CD1c-positive myeloid dendritic cell (primary cell): ENCODE measurements around the gene OR8B4.
"Not testable (repeated sequence)": the region's sequence is repeated elsewhere in the genome, so short reads cannot be mapped to it uniquely, and the experiment has no call there.

Experiments used
- DNase-seq: peaks from one replicate; pipeline ENCODE4 v3.0.0-alpha.2; 2016; ENCODE audit errors: extremely low spot score

OR8B4 gene

DNA sequence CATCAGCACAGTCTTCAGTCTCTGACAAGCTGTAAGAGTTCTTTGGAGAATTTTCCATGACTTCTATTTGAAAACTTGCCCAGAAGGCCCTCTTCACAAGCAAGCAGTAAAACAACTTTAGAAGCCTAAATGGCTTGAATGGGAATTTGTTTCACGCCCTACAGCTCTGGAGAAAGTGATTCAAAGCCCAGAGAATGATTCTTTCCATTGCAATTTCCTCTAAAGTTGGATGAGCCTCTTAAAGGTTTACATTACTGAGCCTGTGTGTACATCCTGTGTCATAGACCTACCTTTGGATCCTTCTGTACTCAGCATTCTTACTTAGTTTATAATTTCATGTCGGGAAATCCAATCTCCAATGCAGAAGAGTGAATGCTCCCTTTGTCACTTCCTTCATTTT is 19.1 kb downstream of the OR8B4 start:
- DNase-seq, result no peak

DNA sequence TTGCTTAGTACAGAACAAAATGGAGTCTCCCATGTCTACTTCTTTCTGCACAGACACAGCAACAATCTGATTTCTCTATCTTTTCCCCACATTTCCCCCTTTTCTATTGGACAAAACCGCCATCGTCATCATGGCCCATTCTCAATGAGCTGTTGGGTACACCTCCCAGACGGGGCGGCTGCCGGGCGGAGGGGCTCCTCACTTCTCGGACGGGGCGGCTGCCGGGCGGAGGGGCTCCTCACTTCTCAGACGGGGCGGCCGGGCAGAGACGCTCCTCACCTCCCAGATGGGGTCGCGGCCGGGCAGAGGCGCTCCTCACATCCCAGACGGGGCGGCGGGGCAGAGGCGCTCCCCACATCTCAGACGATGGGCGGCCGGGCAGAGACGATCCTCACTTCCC is 21.5 kb downstream of the OR8B4 start:
- not testable (repeated sequence) for DNase-seq

DNA sequence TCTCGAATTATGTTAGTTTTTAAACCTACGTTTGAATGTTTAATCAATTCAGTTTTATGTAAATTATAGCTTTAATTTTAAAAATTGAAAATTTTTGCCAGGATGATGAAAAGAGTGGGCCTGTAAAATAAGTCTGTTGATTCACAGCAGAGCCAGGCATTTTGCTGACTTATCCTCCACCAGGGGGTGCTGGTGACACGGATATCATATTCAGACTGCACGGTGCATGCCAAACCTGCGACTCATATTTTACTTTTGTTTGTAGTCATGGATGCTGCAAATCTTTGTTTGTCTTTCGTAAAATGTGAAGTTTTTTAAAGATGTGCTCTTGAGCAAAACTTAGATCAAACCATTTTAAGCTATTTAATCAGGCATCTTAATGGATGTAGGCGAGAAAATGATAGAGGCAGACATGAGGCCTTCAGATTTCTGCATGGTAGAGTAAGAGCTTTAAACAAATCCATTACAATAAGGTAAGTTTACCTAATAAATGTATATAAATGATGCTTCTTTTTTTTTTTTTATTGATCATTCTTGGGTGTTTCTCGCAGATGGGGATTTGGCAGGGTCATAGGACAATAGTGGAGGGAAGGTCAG is 22.2 kb downstream of the OR8B4 start:
- peak; percentile 65 for DNase-seq

DNA sequence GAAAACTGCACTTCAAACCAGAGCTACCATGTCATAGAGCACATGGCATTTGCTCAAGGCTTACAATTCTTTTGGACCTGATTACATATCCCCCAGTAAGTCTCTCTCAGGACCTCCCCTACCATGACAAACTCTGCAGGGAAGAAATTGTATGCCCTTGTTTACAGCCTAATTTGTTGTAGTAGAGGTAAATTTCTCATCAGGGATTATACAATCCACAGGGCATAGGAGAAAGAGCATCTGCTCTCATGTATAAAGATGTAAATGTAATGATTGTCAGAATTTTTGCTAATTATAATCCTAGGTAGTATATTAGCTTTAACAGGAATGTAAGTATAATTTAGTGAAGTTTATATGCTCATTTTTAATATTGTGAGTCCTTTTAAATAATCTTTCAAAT is 25.7 kb downstream of the OR8B4 start, which contains the start of gene OR8B3:
OR8B3 (minus strand) TSS at position 101 of the 400 bp plus-strand sequence. CDS start 1,673 bp downstream, outside the sequence.
- DNase-seq, result no peak

DNA sequence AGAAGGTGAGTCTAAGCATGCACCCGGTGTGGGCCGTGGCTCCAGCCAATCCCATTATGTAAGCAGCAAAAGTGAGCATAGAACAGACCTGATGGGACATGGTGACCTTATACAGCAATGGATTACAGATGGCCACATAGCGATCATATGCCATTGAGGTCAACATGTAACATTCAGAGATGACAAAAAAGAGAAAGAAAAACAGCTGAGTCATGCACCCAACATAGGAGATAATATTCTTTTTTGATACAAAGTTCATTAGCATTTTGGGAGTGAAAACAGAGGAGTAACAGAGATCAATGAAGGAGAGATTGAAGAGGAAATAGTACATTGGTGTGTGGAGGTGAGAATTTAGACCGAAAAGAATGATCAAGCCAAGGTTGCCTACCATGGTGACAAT is 27.8 kb downstream of the OR8B4 start:
- DNase-seq, result not testable (repeated sequence)

DNA sequence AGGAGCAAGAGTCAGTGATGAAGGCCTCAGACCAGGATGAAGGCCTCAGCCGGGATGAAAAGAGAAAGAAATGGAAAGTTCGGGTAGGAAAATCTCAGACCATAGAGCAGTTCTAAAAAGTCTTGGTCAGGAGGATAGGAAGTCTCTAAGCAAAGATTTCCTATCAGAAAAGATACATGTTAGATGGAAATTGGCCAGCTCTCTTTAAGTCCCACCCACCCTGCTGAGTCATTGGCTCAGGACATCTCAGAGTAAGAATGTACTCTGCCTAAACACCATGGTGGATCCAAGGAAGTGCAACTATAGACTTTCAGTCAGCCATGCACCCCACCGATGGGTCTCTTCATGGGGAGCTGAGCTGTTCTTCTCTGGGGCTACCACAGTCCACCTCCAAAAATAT is 30.3 kb downstream of the OR8B4 start:
- no peak for DNase-seq

DNA sequence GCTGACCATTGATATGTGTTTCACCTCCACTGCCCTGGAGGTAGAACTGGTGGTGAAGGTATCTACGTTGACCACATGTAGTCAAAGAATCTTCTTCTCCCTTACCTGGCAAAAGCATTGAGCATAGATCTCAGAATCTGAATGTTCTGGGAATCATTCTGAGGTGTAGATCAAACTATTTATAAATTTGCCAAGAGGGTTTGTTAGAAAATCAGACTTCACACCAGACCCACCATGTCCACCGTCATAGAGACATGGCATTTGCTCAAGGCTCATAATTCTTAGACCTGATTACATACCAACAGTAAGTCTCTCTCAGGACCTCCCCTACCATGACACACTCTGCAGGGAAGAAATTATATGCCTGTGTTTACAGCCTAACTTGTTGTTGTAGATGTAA is 40.3 kb downstream of the OR8B4 start, which contains the start of gene OR8B2:
OR8B2 (minus strand) TSS at position 101 of the 400 bp plus-strand sequence. CDS start 1,156 bp downstream, outside the sequence.
- no peak for DNase-seq

DNA sequence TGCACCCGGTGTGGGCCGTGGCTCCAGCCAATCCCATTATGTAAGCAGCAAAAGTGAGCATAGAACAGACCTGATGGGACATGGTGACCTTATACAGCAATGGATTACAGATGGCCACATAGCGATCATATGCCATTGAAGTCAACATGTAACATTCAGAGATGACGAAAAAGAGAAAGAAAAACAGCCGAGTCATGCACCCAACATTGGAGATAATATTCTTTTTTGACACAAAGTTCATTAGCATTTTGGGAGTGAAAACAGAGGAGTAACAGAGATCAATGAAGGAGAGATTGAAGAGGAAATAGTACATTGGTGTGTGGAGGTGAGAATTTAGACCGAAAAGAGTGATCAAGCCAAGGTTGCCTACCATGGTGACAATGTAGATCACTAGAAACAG is 41.8 kb downstream of the OR8B4 start:
- not testable (repeated sequence) for DNase-seq

DNA sequence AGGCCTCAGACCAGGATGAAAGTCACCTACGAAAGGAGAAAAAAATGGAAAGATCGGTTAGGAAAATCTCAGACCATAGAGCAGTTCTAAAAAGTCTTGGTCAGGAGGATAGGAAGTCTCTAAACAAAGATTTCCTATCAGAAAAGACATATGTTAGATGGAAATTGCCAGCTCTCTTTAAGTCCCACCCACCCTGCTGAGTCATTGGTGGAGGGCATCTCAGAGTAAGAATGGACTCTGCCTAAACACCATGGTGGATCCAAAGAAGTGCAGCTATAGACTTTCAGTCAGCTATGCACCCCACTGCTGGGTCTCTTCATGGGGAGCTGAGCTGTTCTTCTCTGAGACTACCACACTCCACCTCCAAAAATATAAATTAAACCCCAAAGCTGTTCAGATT is 44.1 kb downstream of the OR8B4 start:
- no peak for DNase-seq

DNA sequence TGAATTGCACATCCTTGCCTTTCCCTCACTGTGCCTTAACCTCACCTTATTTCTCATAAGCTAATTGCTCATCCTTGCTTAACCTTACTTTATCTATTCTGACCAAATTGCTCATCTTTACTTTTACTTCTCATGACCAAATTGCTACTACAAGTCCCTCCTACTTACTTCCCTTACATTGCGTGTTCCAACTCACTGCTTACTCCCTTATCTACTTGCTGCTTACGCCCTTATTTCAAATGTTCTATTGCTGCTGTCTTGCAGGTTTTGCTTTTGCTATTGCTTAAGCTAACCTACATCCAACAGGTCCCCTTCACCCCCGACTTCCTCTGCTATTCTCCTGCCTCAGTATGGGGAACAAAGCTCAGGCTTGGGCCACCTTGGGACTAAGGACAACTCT is 48.4 kb downstream of the OR8B4 start:
- no peak for DNase-seq
